HG03135 (cell line): ENCODE results near the gene HOXD1.

Source experiments
- ATAC-seq: cut with Tn5 transposase; IDR thresholded peaks from one replicate; pipeline ENCODE4 v1.9.1; 2021; ENCODE audit warnings: mild to moderate bottlenecking, moderate library complexity; ENCODE audit not compliant: unreplicated experiment

Gene HOXD1

GRCh38 chr2:176152350-176153181 is 35.9 kb upstream of the HOXD1 start:
- no peak for ATAC-seq

- no peak for ATAC-seq
These were observed 33.8 kb upstream of the HOXD1 start for GRCh38 chr2:176154576-176155252.

GRCh38 chr2:176155356-176156044 is 33.0 kb upstream of the HOXD1 start:
- no peak for ATAC-seq

GRCh38 chr2:176156301-176156806 is 32.1 kb upstream of the HOXD1 start:
- ATAC-seq = no peak

GRCh38 chr2:176156807-176157498 is 31.5 kb upstream of the HOXD1 start, which contains the start of gene HOXD3:
TSS of gene HOXD3 (plus strand) at chr2:176157307. CDS start at chr2:176169115, 11,808 bp downstream.
- no peak for ATAC-seq

- ATAC-seq = no peak
These were observed 30.8 kb upstream of the HOXD1 start for GRCh38 chr2:176157499-176158185.

GRCh38 chr2:176158186-176158591 is 30.3 kb upstream of the HOXD1 start:
- no peak for ATAC-seq

GRCh38 chr2:176158855-176159662 is 29.4 kb upstream of the HOXD1 start:
- ATAC-seq = no peak

- ATAC-seq = no peak
These were observed 28.7 kb upstream of the HOXD1 start for GRCh38 chr2:176159663-176160250.

- ATAC-seq = no peak
These were observed 28.1 kb upstream of the HOXD1 start for GRCh38 chr2:176160251-176160985.

GRCh38 chr2:176160986-176161824 is 27.3 kb upstream of the HOXD1 start:
- no peak for ATAC-seq

GRCh38 chr2:176161825-176162626 is 26.4 kb upstream of the HOXD1 start:
- no peak for ATAC-seq

- ATAC-seq = no peak
These were observed 25.4 kb upstream of the HOXD1 start for GRCh38 chr2:176162911-176163671.

- no peak for ATAC-seq
These were observed 24.8 kb upstream of the HOXD1 start for GRCh38 chr2:176163672-176164056.

GRCh38 chr2:176164201-176164600 is 24.3 kb upstream of the HOXD1 start:
- no peak for ATAC-seq
